ENCODE measurements around the gene HOXA7. TPM values are rescaled to one million over a fixed set of nuclear protein-coding genes. Genes with fewer than 3 reads are reported as not detected.

The HOXA7 gene
- total and polyA plus RNA-seq, 2 experiments from 2014 or later: 0.83 TPM; not detected in 1

DNA sequence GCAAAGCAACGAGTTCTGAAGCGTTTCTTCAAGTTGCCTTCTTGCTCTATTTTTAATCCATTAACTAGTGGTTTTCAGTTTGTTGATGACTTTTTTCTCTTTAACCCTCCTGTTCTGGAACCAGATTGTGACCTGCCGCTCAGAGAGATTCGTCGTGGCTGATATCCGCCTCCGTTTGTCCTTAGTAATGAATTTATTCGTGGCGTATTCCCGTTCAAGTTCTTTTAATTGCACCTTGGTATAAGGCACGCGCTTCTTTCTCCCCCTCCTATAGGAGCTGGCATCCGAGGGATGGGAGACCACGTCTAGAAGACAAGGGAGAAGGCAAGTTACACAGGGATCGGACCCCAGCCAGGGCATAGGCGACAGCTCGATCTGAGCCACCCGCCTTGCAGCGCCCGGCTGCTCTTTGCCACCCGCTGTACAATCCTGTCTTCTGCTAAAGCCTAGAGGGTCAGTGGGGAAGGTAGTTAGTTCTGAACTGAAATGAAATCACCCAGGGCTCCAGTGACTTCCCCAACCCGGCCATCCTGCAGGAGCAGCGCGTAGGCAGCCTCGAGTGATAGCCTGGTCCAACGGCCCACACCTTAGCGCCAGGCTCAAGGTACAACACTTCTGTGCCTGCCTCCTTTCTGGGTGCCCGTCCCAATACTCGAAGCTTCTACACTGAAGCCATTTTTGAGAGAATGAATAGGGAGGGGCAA is 41.8 kb upstream of the HOXA7 start:
- Histone ChIP-seq H3K4me3 (peak overlapping the region; percentile 25), H2AFZ (no peak overlapping the region), H3K9me3 (ENCODE audit: low read depth) (no peaks in the 10 kb centered on the region), H3K4me1 (ENCODE audit: insufficient read depth) (no peaks in the 10 kb centered on the region), H3K36me3 (replicated peaks; ENCODE audit: insufficient read depth, low read depth) (no peaks in the 10 kb centered on the region), H4K20me1 (ENCODE audit: insufficient read depth, poor library complexity, severe bottlenecking) (peaks cover 36% of the 10 kb centered on the region), H3K4me2 (peak overlapping the region; percentile 96), H3K27ac (peak overlapping the region; percentile 36), H3K27me3 (peaks cover 80% of the 10 kb centered on the region), H3K9me2 (replicated peaks; ENCODE audit: insufficient read depth) (no peaks in the 10 kb centered on the region), H3K79me2 (peaks cover 84% of the 10 kb centered on the region)
- TF ChIP-seq EZH2 (IDR thresholded peaks at IDR 0.05; ENCODE audit: borderline replicate concordance) (peak; percentile 85), EZH2phosphoT487 (IDR thresholded peaks at IDR 0.05; ENCODE audit: low read depth, severe bottlenecking, unreplicated experiment) (no peak)
- TF ChIP-seq, protein P1, sequence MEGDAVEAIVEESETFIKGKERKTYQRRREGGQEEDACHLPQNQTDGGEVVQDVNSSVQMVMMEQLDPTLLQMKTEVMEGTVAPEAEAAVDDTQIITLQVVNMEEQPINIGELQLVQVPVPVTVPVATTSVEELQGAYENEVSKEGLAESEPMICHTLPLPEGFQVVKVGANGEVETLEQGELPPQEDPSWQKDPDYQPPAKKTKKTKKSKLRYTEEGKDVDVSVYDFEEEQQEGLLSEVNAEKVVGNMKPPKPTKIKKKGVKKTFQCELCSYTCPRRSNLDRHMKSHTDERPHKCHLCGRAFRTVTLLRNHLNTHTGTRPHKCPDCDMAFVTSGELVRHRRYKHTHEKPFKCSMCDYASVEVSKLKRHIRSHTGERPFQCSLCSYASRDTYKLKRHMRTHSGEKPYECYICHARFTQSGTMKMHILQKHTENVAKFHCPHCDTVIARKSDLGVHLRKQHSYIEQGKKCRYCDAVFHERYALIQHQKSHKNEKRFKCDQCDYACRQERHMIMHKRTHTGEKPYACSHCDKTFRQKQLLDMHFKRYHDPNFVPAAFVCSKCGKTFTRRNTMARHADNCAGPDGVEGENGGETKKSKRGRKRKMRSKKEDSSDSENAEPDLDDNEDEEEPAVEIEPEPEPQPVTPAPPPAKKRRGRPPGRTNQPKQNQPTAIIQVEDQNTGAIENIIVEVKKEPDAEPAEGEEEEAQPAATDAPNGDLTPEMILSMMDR (IDR thresholded peaks at IDR 0.05; ENCODE audit: poor library complexity): no peak
- 11% methylated on average over 29 of the region's 29 CpGs for WGBS (ENCODE audit: low lambda C conversion rate, missing lambda C conversion rate)
- DNase-seq (ENCODE audit: low spot score): no peak

DNA sequence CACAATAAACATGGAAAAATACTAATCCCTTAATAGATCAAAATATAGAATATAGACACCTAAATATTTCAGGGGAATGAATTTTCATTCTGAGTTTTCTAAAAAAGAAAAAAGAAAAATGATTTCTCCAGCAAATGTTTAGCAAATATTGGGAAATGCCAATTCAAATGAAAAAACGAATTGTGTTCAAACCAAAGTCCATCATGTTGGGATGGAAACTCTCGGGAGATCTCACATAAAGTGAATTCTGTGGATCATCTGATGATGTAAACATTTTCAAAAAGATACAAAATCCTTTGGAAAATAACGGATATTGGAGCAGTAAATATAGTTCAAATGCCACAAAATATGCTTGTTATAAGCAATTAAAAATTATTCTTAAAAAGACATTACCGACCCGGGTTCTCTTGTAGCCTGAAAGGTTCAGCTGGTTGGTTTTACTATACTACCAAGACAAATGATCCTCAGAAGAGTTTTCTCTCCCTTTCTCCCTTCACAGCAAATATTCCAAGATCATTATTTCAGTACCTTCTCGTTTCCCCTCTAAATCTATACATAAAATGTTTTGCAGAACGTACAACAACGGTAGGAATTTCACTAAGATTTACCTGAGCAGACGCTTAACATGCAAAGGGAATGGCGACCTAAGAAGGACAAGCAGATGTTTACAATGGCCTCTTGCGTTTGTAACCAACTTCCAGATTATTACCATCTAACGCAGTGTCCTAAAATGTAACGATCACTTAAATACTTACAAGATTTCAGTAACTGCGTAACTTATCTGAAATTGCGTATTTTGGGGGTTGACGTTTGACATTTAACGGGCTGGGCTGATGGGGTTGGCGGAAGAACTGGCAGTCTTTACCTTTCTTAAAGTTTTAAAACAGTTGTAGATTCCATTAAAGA is 40.9 kb upstream of the HOXA7 start:
- H3K4me1 ChIP-seq (ENCODE audit: insufficient read depth): peaks cover 5% of the 10 kb centered on the region

DNA sequence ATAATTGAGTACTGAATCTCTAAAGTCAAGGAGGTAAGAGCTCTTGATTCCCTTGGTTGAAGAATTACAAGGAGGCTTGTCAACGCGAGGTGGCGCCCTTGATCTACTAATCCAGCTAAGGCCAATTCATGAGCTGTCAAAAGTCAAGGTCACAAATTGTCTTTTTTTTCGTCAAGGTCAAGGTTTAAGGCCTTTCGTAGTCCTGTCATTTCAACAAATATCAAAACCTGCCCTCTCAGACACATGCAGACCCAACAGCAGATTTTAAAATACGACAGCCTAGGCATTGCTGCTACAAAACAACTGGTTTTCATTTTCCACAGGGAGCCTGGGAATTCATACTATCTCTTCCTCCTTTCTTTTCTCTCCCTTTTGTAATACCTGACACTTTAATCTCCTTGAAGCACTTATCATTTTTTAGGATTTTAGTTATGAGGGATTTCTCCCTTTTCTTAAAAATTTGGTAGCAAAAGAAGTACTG is 39.9 kb upstream of the HOXA7 start:
- Histone ChIP-seq H4K20me1 (ENCODE audit: insufficient read depth, poor library complexity, severe bottlenecking) (peaks cover 36% of the 10 kb centered on the region), H3K36me3 (replicated peaks; ENCODE audit: insufficient read depth, low read depth) (no peaks in the 10 kb centered on the region), H3K4me2 (peak overlapping the region; percentile 96), H3K27ac (peak overlapping the region; percentile 9), H3K27me3 (peaks cover 80% of the 10 kb centered on the region), H2AFZ (no peak overlapping the region), H3K9me2 (replicated peaks; ENCODE audit: insufficient read depth) (no peaks in the 10 kb centered on the region), H3K79me2 (peaks cover 86% of the 10 kb centered on the region), H3K4me3 (peak overlapping the region; percentile 25), H3K4me1 (ENCODE audit: insufficient read depth) (peaks cover 9% of the 10 kb centered on the region), H3K9me3 (ENCODE audit: low read depth) (no peaks in the 10 kb centered on the region)
- no peak for TF ChIP-seq EZH2phosphoT487 (IDR thresholded peaks at IDR 0.05; ENCODE audit: low read depth, severe bottlenecking, unreplicated experiment)
- TF ChIP-seq, protein P1 (IDR thresholded peaks at IDR 0.05; ENCODE audit: poor library complexity): peak; percentile 91
- 2% methylated on average over 6 of the region's 6 CpGs for WGBS (ENCODE audit: low lambda C conversion rate, missing lambda C conversion rate)
- peak; percentile 89 for DNase-seq (ENCODE audit: low spot score)

More for the DNA sequence above, 40.9 kb upstream of the HOXA7 start:
- Histone ChIP-seq H3K36me3 (replicated peaks; ENCODE audit: insufficient read depth, low read depth) (no peaks in the 10 kb centered on the region), H3K27ac (peak overlapping the region; percentile 6), H4K20me1 (ENCODE audit: insufficient read depth, poor library complexity, severe bottlenecking) (peaks cover 36% of the 10 kb centered on the region), H3K79me2 (peaks cover 85% of the 10 kb centered on the region), H3K9me2 (replicated peaks; ENCODE audit: insufficient read depth) (no peaks in the 10 kb centered on the region), H3K4me2 (peak overlapping the region; percentile 96), H3K9me3 (ENCODE audit: low read depth) (no peaks in the 10 kb centered on the region), H3K27me3 (peaks cover 80% of the 10 kb centered on the region), H2AFZ (no peak overlapping the region), H3K4me3 (peak overlapping the region; percentile 25)
- peak; percentile 45 for TF ChIP-seq EZH2phosphoT487 (IDR thresholded peaks at IDR 0.05; ENCODE audit: low read depth, severe bottlenecking, unreplicated experiment)
- TF ChIP-seq, protein P1 (IDR thresholded peaks at IDR 0.05; ENCODE audit: poor library complexity): no peak
- WGBS (ENCODE audit: low lambda C conversion rate, missing lambda C conversion rate): 19% methylated on average over 18 of the region's 18 CpGs
- no peak for DNase-seq (ENCODE audit: low spot score)
